Lower leg skin (tissue), 3 donors: ENCODE results near the gene NLRP5.

Source experiments
- CTCF ChIP-seq, 3 donors: fragments of 450-650 bp; IDR thresholded peaks; one replicate each; pipeline ENCODE4 v1.5.1; 2016; ENCODE audit warnings: antibody characterized with exemption in 3 of 3, mild to moderate bottlenecking in 3 of 3, moderate library complexity in 2 of 3
- POLR2A ChIP-seq, 2 donors: fragments of 450-650 bp; IDR thresholded peaks; one replicate each; pipeline ENCODE4 v1.6.1; 2016 to 2017; ENCODE audit warnings: antibody characterized with exemption in 2 of 2, mild to moderate bottlenecking in 1 of 2, moderate library complexity in 1 of 2

- TF ChIP-seq CTCF (IDR thresholded peaks at IDR 0.05) (no peak), POLR2A (IDR thresholded peaks at IDR 0.05) (no peak)
These were observed 113.3 kb downstream of the NLRP5 start for GRCh38 chr19:56099638-56100539.
